Erythroblast (primary cell): Measurements from ENCODE around the gene GLCE.
A peak's percentile ranks its signal among the peaks of the same experiment; 100 is the strongest.
"Not testable (repeated sequence)": the region's sequence is repeated elsewhere in the genome, so short reads cannot be mapped to it uniquely, and the experiment has no call there.

Experiments
- DNase-seq, 2 experiments: peaks; one replicate each; lab custom pipeline; 2025; lab: John Stamatoyannopoulos, UW
- GATA1 ChIP-seq: IDR thresholded peaks from 2 replicates; pipeline ENCODE4 v1.6.1; 2011; ENCODE audit warnings: low read depth, mild to moderate bottlenecking, control low read depth, low read length, moderate library complexity
- POLR2A ChIP-seq: IDR thresholded peaks from 2 replicates; pipeline ENCODE4 v1.6.1; 2011; ENCODE audit warnings: mild to moderate bottlenecking, low read length

The GLCE gene

DNA sequence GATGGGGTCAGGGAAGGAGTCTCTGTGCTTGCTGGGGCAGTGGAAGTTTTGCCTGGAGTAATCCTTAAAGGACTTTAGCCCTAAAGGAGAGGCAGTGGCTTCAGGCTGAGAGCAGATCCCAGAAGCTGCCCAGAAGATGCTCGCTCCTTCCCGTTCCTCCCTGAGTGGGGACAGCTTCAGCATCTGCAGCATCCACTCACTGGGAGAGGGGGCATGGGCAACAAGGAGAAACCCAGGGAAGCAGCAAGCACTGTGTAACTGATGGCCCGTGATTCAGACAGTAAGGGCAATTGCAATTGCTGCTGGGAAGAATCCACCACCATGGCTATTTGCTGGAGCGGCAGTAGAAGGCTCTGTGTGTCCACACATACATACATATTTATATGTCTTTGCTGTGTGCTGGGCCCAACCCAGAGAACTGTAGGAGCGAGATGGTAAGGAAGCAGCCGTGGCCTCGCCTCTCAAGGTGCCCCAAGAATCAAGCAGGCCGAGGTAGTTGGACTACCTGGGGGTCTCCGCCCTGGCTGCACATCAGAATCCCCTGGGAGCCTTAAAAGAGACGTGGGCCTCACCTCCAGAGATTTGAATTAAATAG lies 132.5 kb downstream of the GLCE start:
- DNase-seq: no peak
- TF ChIP-seq POLR2A: no peak
- no peak for TF ChIP-seq GATA1

DNA sequence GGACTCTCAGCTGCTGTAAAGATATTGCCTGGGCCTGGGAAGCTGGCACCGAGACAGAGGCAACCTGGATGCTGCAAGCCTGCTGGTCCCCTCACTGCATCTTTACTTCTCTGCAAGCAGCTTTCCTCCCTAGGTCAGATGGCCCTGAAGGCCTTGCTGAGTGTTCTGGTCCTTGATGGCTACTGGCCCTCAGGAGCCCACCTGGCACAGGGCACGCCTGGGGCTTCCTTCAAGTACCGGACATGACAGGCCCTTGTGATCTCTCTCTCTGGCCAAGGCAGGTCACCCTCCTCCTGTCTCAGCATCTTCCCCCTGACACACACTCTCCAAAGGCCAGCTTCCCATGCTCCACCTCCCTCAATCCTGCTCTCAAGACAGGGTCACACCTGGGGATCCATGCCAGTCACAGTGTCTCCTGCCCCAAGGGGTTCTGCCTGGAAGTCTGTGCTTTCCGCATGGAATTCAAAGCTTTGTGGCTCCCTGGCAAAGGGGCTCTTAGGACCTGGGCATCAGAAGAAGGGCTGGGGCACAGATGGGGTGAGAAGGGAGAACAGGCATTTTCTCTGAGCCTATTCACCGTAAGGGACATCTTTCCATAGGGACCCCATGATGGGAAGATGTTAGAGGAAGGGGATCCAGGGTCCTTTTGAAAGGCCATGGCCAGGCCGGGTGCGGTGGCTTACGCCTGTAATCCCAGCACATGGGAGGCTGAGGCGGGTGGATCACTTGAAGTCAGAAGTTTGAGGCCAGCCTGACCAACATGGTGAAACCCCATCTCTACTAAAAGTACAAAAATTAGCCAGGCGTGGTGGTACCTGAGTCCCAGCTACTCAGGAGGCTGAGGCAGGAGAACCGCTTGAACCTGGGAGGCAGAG lies 133.5 kb downstream of the GLCE start:
- no peak for TF ChIP-seq GATA1
- no peak for TF ChIP-seq POLR2A
- DNase-seq: no peak

DNA sequence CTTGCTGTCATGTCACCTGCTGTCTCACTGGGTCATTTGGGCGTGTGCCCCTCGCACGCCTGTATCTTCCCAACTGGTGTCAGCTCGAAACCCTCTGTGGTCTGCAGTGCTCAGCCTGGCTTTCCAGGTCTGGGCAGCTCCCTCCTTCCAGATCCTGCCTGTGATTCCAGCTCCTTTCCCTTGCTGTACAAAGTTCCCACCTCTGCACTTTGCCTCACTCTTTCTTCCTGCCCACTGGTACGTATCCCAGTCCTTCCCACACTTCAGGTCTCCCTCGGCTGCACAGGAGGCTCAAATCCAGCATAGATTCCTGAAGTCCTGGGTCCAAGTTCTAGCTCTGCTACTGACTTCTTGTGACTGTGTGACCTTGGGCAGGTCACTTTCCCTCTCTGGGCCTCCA lies 136.2 kb downstream of the GLCE start:
- no peak for TF ChIP-seq GATA1
- TF ChIP-seq POLR2A: no peak

DNA sequence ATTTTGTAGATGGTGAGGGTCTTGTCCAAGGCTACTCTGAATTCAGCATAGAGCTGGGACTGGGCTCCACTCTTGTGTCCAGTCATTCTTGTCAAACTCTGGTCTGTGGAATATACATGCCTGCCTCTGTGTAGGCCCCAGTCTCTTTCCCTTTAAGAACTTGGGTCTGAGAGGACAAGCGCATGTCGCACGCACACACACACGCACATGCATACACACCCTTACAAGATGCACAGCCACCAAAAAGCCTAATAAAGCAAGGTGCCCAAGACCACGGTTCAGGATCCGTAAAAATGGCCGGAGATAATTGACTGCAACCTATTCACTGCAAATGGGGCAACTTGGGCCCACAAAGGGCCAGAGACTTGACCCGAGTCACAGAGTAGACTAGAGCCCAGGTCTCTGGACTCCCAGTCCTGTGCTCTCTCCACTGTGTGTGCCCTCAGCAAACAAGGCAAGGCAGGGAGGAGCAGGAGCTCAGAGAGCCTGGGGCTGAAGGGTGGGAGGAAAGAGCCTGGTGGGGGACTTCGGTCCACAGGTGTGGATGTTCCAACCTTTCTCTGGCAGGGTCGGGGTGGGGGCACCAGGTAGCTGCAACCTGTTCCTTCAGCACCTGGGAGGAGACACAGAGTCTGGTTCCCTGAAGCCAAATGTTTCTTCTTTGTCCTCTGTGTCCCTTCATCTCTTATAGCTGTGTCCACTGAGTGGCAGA lies 137.4 kb downstream of the GLCE start:
- no peak for TF ChIP-seq GATA1
- TF ChIP-seq POLR2A: no peak
- DNase-seq: peak in 1 of 2 experiments; percentile 21

More for the DNA sequence above, 136.2 kb downstream of the GLCE start:
- no peak for DNase-seq

GRCh38 chr15:69298354-69298696 lies 137.9 kb downstream of the GLCE start:
- no peak for TF ChIP-seq POLR2A
- TF ChIP-seq GATA1: no peak
- no peak for DNase-seq

- peak; percentile 42 to 50 for DNase-seq
These were observed 138.4 kb downstream of the GLCE start, which contains the start of gene PAQR5 for GRCh38 chr15:69298697-69299441. Gene PAQR5 (plus strand): TSS chr15:69298912. CDS start chr15:69360081, 61,169 bp downstream.

GRCh38 chr15:69299451-69299886 lies 139.0 kb downstream of the GLCE start:
- TF ChIP-seq GATA1 (no peak), POLR2A (no peak)

More at GRCh38 chr15:69298697-69299441, 138.4 kb downstream of the GLCE start, which contains the start of gene PAQR5:
- TF ChIP-seq GATA1 (no peak), POLR2A (no peak)

DNA sequence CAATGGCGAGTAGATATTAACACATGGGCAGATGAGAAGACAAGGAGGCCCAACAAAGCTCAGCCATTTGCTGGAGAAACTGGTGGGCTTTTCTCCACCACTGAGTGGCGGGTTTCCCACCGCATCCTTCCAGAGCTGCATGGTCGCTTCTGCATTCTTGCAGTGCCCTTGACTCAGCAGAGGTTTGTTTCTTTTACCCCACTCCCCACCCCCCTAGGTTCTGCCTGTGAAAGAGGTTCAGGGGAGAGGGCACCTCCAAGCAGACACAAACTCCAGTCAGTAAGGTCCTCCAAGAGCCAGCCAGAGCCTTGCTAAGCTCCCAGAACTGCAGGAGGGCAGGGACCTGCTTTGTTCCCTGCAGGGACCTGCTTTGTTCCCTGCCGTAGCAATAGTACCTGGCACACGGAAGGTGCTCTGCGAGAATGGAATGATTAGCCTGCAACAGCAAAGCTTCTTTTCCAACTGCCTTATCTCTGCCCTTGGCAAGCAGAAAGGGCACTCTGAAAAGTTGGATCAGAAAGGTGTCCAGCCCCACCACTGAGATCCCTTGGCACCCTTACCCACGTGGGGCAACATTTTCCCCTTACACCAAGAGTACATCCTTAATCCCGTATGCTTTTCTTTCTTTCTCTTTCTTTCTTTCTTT lies 139.6 kb downstream of the GLCE start:
- DNase-seq: no peak
- no peak for TF ChIP-seq GATA1
- TF ChIP-seq POLR2A: no peak

More at GRCh38 chr15:69299451-69299886, 139.0 kb downstream of the GLCE start:
- DNase-seq: no peak

- DNase-seq: not testable (repeated sequence)
These were observed 140.7 kb downstream of the GLCE start for GRCh38 chr15:69301101-69301500.

- not testable (repeated sequence) for DNase-seq
These were observed 141.7 kb downstream of the GLCE start for GRCh38 chr15:69302087-69302486.

DNA sequence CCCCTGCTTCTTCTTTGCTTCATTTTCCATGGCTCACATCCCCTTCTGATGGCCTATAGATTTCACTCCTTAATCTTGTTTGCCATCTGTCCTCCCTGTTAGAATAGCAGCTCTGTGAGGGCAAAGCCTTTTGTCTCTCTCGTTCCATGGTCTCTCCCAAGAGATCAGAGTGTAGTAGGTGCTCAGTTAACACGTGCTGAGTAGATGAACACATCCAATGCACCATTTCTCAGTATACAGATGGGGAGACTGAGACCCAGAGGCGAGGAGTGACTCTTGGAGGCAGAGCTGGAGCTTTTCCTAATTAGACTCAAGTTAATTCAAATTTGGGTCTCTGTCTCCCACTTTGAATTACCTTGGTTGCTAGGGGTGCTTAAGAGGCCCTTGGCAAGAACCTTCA lies 142.5 kb downstream of the GLCE start:
- TF ChIP-seq GATA1 (no peak), POLR2A (no peak)

DNA sequence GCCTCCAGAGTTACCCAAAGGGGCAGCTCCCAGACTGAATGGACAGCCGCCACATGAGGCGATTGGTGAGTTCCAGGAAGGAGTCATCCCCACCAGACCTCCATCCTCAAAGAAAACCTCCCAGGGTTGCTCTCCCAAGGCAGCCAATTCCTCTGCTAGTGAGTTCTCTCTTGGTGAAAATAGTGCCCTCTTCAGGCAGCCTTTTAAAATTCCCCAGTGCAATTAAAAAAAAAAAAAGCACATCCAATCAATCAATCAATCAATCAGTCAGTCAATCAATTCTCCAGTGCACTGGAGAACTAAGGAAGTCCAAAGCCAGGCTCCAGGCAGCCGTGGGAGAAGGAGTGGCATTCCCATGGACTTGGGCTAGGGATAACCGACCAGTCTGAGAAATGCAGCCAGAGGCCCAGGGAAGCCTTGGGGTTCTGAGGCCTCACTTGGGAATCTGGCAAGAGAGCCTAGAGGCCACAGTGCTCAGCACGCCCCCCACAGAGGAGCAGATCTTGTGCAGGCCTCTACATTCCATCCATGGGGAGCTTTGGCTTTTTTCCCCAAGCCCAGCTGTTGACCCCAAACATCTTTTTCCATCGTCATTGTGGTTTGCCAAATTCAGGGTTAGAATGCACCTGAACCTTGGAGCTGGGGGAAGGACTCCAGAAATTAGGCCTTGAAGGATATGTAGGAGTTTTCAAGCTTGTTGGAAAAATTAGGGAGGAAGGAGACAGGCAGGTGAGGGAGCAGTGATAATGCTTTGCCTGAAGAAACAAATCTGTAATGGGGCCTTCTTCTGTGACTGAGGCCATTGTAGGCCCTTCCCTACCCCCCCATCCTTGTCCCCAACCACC lies 143.1 kb downstream of the GLCE start:
- TF ChIP-seq GATA1: no peak
- no peak for TF ChIP-seq POLR2A
- DNase-seq: peak; percentile 17 to 26

More for the DNA sequence above, 142.5 kb downstream of the GLCE start:
- no peak for DNase-seq
